HK-2 (cell line): Measurements from ENCODE around the gene ELOB.
A peak's percentile ranks its signal among the peaks of the same experiment; 100 is the strongest.

Source experiments
- DNase-seq: peaks from one replicate; pipeline ENCODE4 v3.0.0-alpha.2; 2018; ENCODE audit not compliant: unreplicated experiment

Gene ELOB

DNA sequence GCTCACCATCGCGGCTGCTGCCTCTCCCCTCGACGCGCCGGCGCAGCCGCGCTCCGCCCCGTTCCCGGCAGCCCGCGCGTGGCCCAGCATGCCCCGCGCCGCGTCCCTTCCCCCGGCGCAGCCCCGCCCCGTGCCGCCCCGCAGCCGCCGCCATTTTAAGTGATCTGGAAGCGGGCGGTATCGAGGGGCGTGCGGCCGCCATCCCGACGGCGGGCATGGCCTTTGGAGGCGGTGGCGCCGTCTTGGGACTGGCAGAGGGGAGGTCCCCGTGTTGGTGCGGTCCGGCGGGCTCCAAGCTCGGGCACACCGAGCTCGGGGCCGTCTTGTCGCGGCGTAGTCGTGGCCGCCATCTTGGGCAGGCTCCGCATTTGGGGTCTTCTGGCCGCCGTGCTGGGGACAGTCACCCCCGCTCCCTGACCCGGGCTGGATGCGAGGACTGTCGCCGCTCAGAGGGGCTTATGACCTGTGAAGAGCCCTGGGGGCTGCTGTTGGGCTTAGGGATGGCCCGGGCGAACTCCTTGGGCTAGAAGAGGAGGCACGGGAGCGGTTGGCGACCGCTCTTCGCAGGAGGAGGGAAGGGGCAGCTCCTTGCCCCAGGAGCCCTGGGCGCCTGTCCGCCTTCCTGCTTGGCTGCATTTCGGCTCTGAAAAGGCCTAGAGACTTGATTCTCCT, at the start of gene ELOB:
ELOB (minus strand) TSS at position 50 of the 672 bp plus-strand sequence; CDS start at position 9, 41 bp downstream.
- peak; percentile 76 for DNase-seq

DNA sequence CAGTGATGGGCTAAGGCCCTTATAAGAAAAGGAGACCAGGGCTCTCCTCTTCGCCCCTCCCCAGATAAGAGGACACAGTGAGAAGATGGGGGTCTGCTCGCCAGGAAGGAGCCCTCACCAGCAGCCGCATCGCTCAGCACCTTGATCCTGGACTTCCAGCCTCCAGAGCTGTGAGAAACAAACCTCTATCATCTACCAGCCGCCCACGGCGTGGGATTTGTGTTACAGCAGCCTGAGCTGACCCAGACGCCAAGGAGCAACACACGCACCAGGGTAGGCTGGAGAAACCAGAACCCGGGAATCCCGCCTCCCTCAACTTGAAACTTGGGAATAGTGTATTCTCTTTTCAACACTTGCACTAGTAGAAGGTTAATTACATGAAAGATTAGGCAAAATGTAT, 48.8 kb upstream of the ELOB start:
- DNase-seq: no peak

DNA sequence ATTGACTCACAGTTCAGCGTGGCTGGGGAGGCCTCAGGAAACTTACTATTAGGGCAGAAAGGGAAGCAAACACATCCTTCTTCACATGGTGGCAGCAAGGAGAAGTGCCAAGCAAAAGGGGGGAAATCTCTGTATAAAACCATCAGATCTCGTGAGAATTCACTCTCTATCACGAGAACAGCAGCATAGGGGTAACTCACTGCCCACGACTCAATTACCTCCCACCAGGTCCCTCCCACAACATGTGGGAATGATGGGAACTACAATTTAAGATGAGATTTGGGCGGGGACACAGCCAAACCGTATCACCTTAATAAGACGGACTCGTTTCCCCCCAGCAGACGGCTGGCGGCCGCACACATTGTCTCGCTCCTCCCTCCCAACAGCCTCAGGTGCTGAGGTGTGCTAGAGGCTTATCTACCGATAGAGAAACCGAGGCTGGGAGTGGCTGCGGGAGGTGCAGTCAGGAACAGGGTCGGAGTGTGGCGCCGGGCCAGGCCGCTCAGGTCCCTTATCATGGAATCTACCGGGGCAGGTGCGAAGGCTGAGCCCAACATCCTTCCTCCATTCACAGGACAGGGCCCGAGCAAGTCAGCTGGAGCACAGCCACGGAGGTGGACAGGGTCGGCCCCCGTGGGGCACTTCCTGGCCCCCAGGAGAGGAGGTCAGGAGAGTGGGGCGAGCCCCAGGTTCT, 48.1 kb upstream of the ELOB start:
- DNase-seq: no peak

DNA sequence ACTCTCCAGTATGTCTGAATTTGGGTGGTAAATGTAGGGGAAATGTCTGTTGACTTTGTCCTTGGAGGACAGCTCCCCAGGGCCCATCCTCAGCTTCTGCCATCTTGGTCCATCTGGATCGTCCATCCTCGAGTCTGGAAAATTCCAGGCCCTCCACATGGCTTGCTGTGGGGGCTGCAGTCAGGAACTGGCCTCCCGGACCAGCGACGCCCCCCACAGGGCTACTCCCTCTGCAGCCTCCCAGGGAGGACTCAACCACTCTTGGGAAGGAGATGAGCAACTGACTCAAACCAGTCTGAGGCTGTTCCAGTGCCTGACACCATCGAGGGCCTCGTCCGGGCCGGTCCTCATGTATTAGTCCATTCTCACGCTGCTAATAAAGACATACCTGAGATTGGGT, 47.5 kb upstream of the ELOB start:
- DNase-seq: no peak

DNA sequence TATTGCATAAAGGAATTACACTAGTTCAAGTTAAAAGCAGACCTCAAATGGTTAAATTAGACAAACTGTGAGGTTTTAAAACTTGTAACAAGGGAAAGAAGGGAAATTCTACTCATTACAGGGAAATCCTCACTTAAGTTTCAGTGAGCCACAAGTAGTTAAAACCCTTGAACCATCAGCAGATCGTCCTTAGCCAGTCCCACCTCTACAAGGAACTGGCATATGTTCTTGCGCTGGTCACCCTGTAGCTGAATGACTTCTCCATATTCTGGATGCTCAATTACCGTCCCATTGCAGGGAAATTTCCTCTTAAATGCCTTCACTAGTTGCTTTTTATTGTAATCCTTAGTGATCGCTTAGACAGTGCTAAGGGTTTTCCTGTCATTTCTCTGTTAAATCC, 45.4 kb upstream of the ELOB start:
- no peak for DNase-seq

DNA sequence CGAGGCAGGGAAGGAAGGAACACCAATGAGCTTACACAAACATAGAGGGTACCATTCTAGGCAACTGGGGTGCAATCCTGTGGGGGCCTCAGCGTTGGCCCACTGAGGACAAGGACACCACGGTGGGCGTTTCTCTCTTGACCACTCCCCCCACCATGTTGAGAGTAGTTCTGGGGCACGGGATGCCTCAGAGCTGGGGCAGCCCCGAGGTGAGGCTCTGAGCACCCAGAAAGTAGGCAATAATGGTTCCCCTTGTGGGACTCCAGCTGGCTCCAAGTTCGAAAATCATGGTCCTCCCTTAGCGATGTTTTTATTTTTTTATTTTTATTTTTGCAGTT, 45.0 kb upstream of the ELOB start:
- no peak for DNase-seq

DNA sequence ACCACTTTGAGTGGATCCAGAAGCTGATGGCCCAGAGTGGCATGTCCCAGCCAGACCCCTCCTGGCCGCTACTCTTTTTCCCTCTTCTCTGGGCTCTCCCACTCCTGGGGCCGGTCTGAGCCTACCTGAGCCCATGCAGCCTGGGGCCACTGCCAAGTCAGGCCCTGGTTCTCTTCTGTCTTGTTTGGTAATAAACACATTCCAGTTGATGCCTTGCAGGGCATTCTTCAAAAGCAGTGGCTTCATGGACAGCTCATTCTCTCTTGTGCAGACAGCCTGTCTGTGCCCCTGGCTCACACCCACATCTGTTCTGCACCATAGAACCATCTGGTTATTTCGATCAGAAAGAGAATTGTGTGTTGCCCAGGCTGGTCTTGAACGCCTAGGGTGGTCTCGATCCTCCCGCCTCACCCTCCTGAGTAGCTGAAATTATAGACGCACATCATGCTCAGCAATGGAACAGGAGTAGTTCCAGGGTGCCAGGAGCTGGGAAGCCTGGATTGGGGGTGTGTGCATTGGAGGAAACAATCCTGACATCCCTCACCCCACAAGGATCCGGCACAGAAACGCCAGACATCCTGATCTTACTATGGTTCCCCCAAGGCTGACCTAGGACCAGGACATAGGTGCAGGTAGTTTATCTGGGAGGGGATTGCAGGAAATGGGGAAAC, 44.5 kb upstream of the ELOB start:
- no peak for DNase-seq

DNA sequence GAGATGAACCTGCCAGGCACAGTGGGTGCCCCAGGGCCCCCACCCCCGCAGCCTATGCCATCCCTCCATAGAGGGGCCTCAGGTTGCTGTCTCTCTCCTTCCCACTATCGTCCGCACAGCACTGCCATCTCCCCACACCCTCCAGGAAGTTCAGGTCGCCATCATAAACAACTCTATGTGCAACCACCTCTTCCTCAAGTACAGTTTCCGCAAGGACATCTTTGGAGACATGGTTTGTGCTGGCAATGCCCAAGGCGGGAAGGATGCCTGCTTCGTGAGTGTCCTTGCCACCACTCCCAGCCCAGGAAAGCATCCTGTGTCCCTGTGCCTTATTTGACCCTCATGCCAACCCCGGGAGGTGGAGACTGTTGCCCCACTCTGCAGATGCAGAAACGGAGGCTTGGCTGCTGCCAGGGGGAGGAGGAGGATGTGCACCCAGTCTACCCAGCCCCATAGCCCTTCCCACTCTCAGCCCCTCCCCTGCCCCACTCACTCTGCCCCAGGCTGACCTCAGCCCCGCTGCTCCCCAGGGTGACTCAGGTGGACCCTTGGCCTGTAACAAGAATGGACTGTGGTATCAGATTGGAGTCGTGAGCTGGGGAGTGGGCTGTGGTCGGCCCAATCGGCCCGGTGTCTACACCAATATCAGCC, 43.9 kb upstream of the ELOB start:
- no peak for DNase-seq

DNA sequence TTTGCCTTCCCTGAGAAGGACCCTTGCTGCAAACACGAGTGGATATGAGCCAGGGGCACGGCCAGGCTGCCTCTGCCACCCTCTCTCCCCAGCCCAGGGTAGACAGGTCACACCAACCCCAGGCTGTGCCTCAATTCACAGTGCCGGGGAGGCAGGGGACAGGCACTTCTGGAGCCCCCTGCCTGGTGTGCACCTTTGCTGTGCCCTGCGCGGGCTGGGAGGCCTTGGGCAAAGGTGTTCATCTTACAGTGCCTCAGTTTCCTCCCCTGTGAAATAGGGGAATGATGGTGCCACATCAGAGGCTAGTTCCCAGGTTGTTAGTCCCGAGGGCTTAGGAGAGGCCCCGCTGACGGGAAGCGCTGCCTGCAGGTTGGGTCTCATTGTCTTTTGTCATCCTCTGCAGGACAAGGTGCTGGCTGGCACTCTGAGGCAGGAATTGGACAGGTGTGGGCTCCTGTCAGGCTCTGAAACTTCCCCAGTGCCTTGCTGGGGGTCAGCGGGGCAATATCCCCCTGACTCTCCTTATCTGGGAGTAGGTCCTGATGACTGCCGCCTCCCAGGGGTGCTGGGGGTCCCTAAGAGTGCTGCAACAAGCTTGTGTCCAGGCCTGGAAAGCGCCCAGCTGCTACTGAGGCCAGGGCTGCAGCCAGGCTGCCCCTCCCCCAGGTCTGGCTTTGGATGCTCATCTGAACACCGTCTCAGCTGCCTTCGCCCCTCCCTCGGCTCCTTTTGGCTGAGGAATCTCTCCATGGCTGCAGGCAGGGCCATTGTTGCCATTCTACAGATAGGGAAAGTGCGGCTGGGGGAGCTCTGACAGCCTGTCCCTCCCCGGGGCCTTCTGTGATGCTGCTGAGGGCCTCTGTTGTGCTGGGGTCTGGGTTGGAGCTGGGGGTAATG, 43.1 kb upstream of the ELOB start:
- DNase-seq: no peak

DNA sequence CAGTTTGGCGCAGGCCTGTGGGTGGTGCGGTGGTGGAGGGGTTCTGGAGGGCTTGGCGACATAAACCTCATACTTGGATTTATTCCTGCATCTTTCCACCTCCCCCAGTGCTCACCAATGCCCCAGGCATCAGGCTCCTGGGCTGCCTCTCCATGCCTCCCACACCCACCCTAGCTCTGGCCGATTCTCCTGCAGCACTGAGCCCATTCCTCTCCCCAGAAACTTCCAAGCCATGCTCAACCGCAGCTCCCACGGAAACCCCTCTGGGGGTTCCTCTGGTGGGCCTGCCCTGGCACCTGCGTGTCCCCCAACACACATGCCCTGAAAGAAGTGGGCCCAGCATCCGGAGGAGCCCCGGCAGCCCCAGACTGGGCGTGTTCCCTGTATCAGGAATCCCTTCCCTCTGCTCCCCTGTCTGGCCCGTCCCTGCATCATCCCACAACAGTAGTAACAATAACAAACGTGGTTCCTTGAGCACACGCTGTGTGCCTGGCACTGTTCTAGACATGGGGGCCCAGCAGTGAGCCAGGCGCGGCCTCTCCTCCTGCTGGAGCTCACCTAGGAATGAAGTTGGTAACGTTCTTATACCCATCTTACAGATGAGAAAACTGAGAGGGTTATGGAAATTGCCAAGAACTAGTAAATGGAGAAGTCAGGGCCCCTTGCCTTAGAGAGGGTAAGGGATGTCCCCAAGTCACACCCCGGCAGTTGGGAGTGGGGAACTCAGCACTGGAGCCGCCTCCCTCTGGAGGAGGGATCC, 42.3 kb upstream of the ELOB start:
- DNase-seq: no peak

DNA sequence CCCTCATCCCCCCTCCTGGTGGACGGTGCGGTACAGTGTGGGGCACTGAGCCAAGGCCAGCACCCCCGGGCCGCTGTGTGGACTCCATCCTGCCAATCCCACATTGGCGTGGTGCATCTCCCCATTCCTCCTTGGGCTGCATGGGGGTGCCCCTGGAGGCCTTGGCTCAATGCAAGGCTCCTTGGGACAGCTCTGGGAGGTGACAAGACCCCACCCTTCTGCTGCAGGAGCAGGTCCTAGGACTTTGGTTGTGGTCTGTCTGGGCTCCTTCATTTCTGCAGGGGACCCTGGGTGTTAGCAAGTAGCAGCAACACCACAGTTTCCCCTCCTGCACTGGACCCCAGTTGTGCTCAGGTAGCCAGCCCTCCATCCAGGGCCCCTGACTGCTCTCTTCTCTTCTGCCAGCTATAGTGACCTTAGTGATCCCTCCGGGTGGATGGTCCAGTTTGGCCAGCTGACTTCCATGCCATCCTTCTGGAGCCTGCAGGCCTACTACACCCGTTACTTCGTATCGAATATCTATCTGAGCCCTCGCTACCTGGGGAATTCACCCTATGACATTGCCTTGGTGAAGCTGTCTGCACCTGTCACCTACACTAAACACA, 41.3 kb upstream of the ELOB start:
- no peak for DNase-seq

DNA sequence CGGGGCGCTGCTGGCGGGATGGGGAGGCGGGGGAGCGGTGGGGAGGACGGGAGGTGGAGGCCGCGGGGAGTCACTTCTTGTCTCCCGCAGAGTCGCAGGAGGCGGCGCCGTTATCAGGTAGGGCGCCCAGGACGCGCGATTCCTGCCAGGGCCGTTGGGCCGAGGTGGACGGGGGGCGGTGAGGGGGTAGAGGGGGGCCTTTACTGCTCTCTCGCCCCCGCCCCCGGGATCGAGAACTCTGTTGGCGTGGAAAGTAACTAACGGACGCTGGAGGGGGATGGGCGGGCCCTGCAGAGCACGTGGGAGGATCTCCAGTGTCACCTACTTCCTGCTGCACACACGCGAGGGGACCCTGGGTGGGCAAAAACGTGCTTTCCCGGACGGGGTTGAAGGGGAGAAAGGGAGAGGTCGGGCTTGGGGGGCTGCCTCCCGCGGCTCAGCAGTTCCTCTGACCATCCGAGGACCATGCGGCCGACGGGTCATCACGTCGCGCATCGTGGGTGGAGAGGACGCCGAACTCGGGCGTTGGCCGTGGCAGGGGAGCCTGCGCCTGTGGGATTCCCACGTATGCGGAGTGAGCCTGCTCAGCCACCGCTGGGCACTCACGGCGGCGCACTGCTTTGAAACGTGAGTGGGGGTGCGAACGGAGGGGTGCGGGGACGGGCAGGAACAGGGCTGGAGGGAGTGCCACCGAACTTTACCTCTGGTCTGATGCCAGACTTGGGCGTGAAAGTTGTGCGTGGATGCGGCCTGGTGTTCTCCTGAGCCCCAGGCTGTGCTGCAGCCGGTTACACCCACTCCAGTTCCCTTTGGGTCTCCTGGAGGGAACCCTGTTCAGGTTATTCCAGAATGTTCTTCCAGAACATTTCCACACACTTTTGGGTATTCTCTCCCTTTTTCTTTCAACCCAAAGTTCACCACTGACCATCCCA, 40.5 kb upstream of the ELOB start:
- no peak for DNase-seq

DNA sequence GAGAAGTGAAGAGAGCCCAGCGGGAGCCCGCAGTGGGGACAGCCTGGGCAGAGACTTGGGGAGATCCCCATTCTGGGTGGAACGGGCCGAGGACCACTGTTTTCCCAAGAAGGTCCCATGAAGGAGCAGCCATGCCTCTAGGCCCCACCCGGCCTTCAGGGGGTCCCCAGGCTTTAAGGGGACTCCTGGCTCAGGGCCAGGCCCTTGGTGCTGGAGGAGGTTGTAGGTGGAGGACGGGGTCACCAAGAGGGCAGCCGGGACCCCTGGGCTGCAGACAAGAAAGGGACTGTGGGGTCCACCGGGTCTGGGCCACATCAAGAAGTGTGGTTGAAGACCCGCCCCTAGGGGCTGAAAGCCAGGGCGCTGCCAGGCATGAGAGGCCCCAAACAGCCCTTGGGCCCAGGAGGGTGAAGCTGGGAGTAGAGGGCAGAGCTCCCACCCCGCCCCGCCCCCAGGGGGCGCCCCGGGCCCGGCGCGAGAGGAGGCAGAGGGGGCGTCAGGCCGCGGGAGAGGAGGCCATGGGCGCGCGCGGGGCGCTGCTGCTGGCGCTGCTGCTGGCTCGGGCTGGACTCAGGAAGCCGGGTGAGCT, 39.8 kb upstream of the ELOB start, which contains the start of gene PRSS21:
PRSS21 (plus strand) TSS at position 487 of the 589 bp plus-strand sequence; CDS start at position 519, 32 bp downstream.
- no peak for DNase-seq

DNA sequence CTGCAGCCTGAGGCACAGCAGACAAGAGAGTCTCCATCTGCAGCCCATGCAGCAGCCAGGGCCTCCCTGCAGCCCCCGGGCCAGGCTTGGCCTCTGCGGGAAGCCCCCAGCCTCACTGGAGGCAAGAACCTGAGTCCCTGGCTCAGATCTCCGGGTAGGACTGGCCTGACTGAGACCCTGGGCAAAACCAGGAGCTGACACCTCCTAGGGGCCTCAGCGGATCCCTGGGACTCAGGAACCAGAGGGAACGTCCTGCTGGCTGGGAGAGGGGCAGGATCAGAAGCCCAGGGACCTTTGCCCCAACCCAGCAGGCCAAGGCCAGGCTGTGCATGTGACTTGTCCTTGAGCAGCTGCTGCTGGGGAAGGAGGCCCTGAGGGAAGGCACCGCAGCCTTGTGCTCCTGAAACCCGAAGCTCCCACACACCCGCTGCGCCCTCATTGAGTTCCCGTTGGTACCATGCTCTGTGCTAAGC, 38.3 kb upstream of the ELOB start:
- DNase-seq: no peak

DNA sequence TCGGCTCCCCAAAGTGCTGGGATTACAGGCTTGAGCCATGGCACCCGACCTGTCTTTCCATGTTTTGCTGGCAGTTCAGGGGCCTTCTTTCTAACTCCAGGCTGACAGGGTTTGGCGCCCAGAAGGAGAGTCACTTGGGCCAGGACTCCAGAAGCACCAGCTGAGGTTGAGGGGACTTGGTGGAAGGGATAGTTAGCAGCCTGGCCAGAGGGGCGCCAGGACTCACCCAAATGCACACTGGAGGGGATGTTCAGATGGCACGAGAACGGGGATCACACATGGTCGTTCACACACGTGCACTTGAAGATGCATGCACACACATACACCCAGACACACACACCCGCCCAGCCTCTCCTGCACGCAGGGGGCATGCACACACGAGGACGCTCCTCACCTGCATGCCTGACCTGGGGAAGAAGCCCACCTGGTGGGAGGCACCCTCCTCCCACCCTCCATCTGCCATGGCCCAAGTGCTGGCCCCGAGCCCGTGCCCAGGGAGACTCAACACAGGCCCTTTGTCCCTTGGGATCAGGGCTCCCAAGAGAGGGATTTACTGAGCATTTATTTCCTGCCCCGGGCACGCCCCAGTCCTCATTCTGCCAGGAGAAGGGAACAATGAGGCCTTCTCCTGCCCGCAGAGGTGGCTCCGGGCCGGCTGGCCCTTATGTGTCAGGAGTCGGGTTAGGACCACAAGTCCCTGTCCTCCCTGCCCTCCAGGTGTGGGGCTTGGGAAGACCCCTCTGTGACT, 37.6 kb upstream of the ELOB start:
- DNase-seq: no peak

DNA sequence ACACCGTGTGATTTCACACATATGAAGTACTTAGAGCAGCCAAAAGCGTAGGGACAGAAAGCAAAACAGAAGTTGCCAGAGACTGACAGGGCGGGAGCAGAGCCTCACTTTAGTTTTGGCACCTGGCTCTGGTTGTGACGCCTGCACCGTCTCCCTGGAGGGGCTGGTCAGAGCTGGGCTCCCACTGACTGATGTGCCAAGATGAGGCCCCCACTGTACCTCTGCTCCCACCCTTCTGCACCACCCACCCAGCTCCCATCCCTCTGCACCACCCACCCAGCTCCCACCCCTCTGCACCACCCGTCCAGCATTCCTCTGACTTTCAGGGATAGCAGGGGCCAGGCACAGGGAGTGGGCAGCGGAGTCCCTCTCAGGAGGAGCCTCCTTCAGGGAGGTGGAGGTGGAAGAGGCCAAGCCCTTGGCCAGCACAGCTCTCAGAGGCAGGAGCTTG, 36.7 kb upstream of the ELOB start:
- no peak for DNase-seq

DNA sequence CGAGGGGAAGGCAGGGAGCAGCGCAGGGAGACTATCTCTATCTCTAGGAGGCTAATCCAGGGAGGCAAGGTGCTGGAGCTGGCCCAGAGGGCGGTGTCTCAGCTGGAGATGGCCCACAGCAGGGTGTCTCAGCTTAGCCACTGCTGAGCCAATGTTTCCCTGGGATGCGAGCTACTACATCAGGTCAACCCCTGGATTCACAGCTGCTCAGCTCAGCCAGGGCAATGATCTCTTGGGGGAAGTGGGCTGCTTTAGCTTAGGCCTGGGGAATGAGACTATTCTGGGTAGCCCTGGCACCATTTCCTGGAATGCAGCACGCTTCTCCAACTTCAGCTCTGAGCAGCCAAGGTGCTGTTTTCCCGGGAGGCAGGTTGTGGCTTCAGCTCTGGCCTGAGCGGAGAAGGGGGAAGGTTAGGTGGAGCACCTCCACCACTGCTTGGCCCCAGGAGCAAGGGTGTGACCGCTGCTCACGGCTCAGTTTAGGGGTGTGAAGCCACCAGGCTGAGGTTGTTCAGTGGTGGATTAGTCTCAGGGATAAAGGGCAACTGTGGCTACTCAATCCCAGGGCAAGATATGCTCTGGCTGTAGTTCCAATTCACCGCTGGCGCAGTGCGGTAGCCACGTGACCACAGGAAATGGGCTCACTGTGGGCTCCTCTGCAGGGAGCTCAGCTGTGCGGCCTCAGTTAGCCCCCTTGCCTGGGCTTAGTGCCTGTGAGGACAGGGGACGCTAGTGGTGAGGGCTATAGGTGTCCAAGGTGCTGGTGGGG, 34.8 kb upstream of the ELOB start:
- no peak for DNase-seq
